ENCODE data around the gene SH3TC1.

The SH3TC1 gene

DNA sequence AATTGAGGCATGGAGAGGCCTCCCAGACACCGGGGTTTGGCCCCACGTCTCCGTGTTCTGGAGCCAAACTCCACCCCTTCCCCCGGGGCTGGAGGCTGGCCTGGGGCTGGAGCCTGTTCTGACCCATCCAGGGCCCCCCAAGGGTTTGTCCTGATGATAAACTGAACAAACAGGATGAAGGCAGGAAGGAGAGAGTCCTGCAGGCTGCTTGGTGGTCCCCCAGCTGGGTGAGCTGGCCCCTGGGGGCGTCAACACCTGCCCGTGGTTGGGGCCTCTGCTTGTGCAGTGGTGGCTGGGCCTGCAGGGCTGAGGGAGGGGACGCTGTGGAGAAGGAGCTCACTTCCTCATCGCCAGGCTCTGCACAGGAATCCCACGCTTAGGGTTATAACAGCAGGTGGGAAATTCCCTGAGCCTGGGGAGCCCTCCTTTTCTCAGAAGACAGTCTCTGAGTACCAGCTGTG lies 2.3 kb downstream of the SH3TC1 start:
- FAIRE-seq: no peak

- FAIRE-seq: no peak
Measured at GRCh38 chr4:8202108-8203051, 3.3 kb downstream of the SH3TC1 start.

- FAIRE-seq: no peak
Measured at GRCh38 chr4:8203052-8203401, 3.9 kb downstream of the SH3TC1 start.

- FAIRE-seq: no peak
Measured at GRCh38 chr4:8203817-8204216, 4.7 kb downstream of the SH3TC1 start.

- FAIRE-seq: no peak
Measured at GRCh38 chr4:8204576-8205227, 5.6 kb downstream of the SH3TC1 start.

DNA sequence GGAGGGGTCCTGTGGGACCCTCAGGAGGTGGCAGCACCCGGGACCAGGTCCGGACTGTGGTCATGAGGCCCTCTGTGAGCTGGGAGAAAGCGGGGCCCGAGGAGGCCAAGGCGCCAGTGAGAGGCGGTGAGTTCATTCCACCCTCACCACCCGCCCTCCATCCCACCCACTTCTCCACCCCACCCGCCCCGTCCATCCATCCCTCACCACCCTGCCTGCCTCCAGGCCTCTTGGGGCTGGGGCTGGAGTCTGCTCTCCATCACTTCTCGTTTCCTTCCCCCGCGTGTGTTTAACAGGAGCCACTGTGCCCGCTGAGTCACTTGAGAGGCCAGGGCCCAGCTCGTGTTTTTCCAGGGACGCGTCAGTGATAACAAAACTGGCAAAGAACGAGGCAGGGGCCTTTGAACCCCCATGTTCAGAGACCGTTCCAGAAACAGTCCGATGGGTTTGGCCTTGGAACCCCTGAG lies 6.2 kb downstream of the SH3TC1 start:
- no peak for FAIRE-seq

DNA sequence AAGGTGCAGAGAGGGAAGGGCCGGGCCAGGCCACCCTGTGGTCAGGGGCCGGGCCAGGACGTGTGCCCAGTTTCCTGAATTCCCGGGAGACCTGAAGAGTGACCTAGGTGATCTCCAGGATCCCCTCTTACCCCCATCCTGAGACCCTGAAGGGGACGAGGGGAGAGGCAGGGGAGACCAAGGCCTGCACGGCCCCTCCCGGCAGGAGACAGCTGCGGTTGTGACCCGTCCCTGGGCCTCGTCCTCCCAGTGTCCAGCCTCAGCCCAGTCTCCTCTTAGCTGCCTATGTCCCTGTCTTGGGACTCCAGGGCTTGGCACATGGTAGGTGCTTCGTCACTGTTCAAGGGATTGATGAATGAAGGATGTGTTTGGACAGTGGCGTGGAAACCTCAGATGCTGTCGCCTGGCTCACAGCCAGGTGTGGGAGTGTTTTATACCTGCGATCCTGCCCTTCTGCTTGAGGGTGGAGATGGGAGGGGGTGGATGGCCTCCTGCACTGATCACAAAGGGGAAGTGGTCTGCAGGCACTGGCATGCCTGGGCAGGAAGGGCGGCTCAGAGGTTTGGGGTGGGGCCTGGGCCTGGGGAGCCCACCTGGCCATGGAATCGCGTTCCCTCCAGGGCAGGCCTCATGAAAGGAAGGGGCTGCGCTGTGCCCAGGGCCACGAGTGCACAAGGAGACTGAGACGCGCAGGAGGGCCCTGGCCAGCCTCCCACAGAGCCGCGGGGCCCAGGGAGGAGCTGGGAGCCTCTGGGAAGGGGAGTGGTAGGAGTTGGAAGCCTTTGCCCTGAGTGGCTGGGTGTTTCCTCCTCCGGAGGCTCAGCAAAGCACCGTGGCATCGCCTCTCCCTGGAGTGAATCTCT lies 6.9 kb downstream of the SH3TC1 start:
- no peak for FAIRE-seq

- no peak for FAIRE-seq
Measured at GRCh38 chr4:8207314-8207713, 8.2 kb downstream of the SH3TC1 start.

- FAIRE-seq: no peak
Measured at GRCh38 chr4:8208565-8208964, 9.5 kb downstream of the SH3TC1 start.

GRCh38 chr4:8209181-8209874 lies 10.2 kb downstream of the SH3TC1 start:
- no peak for FAIRE-seq

DNA sequence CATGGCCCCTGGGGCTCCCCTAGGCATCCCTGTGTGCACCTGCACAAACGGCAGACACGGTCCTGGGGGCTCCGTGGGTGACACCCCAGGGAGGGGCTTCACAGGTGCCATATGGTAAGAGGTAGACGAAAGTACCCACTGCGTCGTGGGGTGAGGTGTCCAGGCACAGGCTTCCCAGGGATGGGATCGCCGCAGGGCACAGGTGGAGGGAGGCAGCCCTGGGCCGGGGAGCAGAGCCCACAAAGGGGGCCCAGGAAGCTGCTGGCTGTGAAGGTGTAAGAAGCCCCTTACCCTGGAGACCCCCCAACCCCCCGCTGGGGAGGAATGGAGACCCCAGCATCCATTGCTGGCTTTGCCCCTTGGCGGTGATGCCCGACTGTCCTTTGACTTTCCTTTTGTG lies 10.9 kb downstream of the SH3TC1 start:
- FAIRE-seq: no peak

- no peak for FAIRE-seq
Measured at GRCh38 chr4:8210616-8211015, 11.5 kb downstream of the SH3TC1 start.

DNA sequence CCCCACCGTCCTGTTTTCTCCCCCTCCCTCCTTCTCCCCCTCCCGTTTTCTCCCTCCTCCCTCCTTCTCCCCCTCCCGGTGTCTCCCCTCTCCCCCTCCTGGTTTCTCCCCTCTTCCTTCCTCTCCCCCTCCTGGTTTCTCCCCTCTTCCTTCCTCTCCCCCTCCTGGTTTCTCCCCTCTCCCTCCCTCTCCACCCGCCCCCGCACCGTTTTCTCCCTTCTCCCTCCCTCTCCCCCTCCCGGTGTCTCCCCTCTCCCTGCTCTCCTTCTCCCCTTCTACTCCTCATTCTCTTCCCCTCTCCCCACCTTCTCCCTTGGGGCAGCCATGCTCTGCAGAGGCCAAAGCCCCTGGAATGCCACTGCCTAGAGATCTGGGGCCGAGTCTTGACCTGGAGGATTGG lies 12.2 kb downstream of the SH3TC1 start:
- FAIRE-seq: no peak

DNA sequence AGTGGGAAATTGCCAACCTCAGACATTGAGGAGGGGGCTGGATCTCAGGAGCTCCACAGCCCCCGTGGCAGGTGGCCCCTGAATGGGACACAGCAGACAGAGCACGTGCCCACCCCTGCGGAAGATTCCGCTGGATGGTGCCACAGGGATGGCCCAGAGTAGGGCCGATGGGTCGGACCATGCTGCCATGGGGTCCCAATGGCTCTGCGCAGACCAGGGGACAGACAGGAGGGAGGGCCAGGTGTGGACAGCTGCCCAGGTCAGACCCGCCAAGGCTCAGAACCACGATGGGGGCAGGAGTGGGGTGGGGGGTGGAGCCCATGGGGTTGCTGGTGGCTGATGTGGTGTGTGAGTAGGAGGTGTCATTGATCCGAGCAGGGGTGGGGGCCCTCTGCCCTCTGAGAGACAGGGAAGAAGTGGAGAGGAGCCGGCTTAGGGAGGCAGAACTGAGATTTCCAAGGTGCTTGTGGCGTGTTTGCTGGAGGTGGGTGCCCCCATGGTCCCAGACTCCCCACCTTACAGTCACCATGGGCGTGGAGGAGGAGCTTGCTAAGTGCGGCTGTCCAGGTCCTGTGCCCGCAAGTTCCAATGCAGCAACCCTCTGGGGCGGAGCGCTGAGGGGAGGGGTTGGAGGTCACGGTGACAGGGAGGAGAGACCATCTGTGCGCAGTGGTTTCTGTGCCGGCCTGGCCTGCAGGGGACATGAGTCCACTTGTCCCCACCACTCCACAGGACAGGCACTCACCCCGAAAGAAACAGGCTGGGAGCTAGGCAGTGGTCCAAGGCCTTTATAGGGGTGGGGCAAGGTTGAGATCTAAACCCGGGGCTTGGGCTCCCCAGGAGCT lies 12.9 kb downstream of the SH3TC1 start:
- no peak for FAIRE-seq

DNA sequence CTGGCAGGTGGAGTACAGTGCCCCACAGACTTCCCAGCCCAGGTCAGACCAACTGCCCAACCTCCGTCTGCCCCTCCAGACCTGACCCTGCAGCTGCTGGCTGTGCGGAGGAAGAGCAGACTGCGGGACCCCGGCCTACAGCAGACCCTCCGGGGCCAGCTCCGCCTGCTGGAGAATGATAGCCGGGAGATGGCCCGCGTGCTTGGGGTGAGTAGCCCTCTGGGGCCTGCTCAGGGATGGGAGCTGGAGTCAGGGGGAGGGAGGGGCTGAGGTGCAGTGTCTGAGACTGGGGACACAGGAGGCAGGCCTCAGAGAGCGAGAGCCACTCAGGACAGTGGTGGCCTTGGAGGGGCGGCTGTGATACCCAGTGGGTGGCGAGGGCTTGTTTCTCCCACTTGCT lies 13.5 kb downstream of the SH3TC1 start:
- FAIRE-seq: no peak

DNA sequence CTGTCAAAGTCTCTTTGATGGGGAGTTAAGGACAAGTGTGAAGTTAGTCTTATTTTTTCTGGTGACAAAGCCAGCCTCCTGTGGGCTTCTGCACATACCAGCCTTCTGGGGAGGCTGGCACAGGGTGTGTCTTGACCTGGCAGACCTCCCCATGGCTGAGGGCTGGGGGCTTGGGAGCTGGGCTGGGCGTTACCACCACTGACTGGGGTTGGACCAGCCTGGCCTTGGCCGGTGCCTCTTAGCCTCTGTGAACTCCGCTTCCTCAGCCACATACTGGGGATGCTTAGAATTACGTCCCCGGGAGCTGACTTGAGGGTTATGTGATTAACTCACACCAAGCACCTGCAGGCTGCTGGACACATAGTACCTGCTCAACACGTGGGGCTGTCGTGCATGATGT lies 14.0 kb downstream of the SH3TC1 start:
- FAIRE-seq: no peak

DNA sequence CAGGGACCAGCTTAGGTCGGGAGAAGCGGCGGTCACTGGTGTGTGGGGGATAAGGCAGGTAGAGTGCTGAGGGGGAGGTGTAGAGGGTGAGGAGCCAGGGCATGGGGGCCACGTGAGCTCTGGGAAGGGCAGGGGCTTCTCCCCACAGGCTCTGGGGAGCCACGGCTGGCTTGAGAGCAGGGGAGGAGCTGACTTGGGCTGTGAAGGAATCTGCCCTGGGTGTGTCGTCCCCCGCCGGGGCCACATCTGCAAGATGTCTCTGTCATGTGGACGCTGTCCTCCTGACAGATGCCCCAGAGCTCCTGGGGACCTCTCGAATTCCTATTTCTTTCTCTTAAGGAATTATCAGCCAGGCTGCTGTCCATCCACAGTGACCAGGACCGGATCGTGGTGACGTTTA lies 15.0 kb downstream of the SH3TC1 start:
- no peak for FAIRE-seq

GRCh38 chr4:8215001-8215427 lies 15.9 kb downstream of the SH3TC1 start:
- no peak for FAIRE-seq

GRCh38 chr4:8215641-8216442 lies 16.8 kb downstream of the SH3TC1 start:
- no peak for FAIRE-seq

GRCh38 chr4:8216443-8217245 lies 17.6 kb downstream of the SH3TC1 start:
- FAIRE-seq: no peak
